ENCODE results near the gene LY6G5C. TPM values are rescaled to one million over a fixed set of nuclear protein-coding genes. Genes with fewer than 3 reads are reported as not detected.

Gene LY6G5C
- total and polyA plus RNA-seq, 9 of the 15 experiments (the other 6 are each of a cell fraction or from before 2014, with no cell fraction given) = 0.10 to 0.67 (median 0.46) TPM; not detected in 4

DNA sequence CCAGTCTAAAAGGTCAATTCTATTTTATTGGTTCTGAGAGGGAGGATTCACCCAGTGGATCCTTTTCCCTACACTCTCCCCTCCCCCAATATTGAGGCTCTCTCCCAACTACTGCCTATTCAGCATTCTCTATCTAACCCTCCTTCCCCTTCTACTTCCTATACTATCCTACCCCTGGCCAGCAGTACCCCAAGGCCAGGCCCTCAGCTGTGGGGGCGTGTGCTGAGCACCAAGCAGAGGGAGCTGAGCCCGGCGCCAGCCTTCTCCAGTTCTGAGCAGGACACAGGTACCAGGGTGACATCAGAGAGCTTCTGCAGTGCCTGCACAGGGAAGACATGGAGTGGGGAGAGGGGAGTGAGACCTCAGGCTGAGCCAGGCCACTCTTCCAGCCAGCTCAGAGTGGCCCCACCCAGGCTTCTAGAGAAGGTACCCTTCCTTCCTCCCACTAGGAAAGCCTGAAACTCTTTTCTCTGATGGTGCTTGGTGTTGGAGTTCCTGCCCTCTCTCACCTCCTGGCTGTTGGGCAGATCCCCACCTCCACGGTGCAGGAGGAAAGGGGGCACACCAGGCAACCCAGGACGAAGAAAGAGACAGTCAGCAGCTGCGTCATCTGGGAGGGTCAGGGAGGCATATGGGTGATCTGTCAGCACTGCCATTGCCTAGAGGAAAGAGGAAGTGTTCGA, 46.3 kb upstream of the LY6G5C start (continued):
- TF ChIP-seq, protein P1, sequence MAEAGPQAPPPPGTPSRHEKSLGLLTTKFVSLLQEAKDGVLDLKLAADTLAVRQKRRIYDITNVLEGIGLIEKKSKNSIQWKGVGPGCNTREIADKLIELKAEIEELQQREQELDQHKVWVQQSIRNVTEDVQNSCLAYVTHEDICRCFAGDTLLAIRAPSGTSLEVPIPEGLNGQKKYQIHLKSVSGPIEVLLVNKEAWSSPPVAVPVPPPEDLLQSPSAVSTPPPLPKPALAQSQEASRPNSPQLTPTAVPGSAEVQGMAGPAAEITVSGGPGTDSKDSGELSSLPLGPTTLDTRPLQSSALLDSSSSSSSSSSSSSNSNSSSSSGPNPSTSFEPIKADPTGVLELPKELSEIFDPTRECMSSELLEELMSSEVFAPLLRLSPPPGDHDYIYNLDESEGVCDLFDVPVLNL (CRISPR knock-in tag; IDR thresholded peaks at IDR 0.05; ENCODE audit: low read depth) = 0 out of 2 replicates have a peak, but pooled peaks have one; percentile 40
- TF ChIP-seq RFX1 (IDR thresholded peaks at IDR 0.05) (no peak), CSDE1 (IDR thresholded peaks at IDR 0.05) (no peak), ZNF165 (CRISPR knock-in tag; IDR thresholded peaks at IDR 0.05; ENCODE audit: borderline replicate concordance) (no peak), MYNN (IDR thresholded peaks at IDR 0.05) (peak; percentile 72; the same call in 1 of the 2 replicates), MYNN (CRISPR knock-in tag; IDR thresholded peaks at IDR 0.05) (no peak), MTA1 (IDR thresholded peaks at IDR 0.05; ENCODE audit: borderline replicate concordance) (no peak), NUFIP1 (IDR thresholded peaks at IDR 0.05; ENCODE audit: partially characterized antibody) (no peak), SLC30A9 (CRISPR knock-in tag; IDR thresholded peaks at IDR 0.05) (no peak), SP2 (IDR thresholded peaks at IDR 0.05; ENCODE audit: extremely low read depth, low read depth, low read length, poor library complexity, severe bottlenecking) (no peak), ZNF324 (CRISPR knock-in tag; IDR thresholded peaks at IDR 0.05) (no peak), MECOM (CRISPR knock-in tag; IDR thresholded peaks at IDR 0.05) (no peak), RFX7 (CRISPR knock-in tag; IDR thresholded peaks at IDR 0.05) (no peak), ZNF197 (CRISPR knock-in tag; IDR thresholded peaks at IDR 0.05; ENCODE audit: low read depth) (no peak), CREM (IDR thresholded peaks at IDR 0.05; ENCODE audit: low read depth) (no peak), CEBPG (CRISPR knock-in tag; IDR thresholded peaks at IDR 0.05) (no peak), CEBPG (tag; conservative IDR thresholded peaks at IDR 0.05 in 1 of 2, IDR thresholded peaks at IDR 0.05 in 1 of 2) (no peak), SMARCC2 (IDR thresholded peaks at IDR 0.05; ENCODE audit: low read depth) (peak; percentile 23; the same call in 1 of the 2 replicates)
- TF ChIP-seq, protein P2, sequence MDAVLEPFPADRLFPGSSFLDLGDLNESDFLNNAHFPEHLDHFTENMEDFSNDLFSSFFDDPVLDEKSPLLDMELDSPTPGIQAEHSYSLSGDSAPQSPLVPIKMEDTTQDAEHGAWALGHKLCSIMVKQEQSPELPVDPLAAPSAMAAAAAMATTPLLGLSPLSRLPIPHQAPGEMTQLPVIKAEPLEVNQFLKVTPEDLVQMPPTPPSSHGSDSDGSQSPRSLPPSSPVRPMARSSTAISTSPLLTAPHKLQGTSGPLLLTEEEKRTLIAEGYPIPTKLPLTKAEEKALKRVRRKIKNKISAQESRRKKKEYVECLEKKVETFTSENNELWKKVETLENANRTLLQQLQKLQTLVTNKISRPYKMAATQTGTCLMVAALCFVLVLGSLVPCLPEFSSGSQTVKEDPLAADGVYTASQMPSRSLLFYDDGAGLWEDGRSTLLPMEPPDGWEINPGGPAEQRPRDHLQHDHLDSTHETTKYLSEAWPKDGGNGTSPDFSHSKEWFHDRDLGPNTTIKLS (IDR thresholded peaks at IDR 0.05; ENCODE audit: borderline replicate concordance, low read depth) = no peak
- TF ChIP-seq, protein P3, sequence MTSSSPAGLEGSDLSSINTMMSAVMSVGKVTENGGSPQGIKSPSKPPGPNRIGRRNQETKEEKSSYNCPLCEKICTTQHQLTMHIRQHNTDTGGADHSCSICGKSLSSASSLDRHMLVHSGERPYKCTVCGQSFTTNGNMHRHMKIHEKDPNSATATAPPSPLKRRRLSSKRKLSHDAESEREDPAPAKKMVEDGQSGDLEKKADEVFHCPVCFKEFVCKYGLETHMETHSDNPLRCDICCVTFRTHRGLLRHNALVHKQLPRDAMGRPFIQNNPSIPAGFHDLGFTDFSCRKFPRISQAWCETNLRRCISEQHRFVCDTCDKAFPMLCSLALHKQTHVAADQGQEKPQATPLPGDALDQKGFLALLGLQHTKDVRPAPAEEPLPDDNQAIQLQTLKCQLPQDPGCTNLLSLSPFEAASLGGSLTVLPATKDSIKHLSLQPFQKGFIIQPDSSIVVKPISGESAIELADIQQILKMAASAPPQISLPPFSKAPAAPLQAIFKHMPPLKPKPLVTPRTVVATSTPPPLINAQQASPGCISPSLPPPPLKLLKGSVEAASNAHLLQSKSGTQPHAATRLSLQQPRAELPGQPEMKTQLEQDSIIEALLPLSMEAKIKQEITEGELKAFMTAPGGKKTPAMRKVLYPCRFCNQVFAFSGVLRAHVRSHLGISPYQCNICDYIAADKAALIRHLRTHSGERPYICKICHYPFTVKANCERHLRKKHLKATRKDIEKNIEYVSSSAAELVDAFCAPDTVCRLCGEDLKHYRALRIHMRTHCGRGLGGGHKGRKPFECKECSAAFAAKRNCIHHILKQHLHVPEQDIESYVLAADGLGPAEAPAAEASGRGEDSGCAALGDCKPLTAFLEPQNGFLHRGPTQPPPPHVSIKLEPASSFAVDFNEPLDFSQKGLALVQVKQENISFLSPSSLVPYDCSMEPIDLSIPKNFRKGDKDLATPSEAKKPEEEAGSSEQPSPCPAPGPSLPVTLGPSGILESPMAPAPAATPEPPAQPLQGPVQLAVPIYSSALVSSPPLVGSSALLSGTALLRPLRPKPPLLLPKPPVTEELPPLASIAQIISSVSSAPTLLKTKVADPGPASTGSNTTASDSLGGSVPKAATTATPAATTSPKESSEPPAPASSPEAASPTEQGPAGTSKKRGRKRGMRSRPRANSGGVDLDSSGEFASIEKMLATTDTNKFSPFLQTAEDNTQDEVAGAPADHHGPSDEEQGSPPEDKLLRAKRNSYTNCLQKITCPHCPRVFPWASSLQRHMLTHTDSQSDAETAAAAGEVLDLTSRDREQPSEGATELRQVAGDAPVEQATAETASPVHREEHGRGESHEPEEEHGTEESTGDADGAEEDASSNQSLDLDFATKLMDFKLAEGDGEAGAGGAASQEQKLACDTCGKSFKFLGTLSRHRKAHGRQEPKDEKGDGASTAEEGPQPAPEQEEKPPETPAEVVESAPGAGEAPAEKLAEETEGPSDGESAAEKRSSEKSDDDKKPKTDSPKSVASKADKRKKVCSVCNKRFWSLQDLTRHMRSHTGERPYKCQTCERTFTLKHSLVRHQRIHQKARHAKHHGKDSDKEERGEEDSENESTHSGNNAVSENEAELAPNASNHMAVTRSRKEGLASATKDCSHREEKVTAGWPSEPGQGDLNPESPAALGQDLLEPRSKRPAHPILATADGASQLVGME (CRISPR knock-in tag; IDR thresholded peaks at IDR 0.05) = no peak; the same call in 1 of the 2 replicates
